ENCODE data around the gene ARHGAP4.

The ARHGAP4 gene

DNA sequence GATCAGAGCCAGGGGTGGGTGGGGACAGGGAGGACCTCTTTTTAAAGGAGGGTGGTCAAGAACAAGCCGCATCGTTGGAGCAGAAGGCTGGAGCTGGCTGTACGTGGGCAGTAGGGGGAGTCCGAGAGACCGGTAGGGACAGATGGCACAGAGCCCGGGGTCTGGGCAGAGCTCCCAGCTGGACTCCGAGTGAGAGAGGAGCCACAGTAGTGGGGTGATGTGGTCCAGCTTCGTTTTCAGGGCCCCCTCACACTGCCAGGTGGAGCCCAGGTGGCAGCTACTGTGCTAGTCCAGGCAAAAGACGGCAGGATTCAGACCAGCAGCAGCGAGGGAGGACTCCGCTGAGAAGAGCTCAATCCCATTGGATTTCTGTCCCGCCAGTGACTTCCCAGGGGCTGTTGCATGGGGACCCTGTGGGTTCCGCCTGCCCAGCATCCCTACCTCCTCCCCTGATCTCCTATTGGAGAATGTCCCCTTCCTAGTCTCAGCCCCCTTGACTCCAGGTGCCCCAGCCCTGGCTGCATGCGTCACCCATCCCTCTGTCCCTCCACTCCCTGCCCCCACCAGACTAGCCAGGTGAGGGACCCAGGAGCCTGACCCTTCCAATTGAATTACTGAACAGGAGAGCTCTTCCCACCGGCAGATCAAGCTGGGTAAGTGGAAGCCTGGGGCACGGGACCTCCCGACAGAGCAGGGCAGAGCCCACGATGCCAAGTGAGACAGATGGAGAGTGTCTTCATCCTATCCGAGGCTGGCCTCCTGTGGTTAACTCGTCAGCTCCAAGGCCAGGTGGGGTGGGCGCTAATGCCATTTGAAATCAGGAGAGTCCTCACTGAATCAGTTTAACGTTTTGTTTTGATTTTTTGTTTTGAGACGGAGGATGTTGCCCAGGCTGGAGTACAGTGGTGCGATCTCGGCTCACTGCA, 2.9 kb downstream of the ARHGAP4 start:
- DNase-seq (ENCODE audit: low read depth): no peak
- H3K4me3 ChIP-seq (ENCODE audit: low read depth, low read length): no peak overlapping the region
- peak; percentile 63 for TF ChIP-seq CTCF (IDR thresholded peaks at IDR 0.05; ENCODE audit: low read depth, low read length, missing control alignments)
- in situ Hi-C loops (cut with HindIII; ENCODE audit: low sequenced_read_pairs): no loop called here

DNA sequence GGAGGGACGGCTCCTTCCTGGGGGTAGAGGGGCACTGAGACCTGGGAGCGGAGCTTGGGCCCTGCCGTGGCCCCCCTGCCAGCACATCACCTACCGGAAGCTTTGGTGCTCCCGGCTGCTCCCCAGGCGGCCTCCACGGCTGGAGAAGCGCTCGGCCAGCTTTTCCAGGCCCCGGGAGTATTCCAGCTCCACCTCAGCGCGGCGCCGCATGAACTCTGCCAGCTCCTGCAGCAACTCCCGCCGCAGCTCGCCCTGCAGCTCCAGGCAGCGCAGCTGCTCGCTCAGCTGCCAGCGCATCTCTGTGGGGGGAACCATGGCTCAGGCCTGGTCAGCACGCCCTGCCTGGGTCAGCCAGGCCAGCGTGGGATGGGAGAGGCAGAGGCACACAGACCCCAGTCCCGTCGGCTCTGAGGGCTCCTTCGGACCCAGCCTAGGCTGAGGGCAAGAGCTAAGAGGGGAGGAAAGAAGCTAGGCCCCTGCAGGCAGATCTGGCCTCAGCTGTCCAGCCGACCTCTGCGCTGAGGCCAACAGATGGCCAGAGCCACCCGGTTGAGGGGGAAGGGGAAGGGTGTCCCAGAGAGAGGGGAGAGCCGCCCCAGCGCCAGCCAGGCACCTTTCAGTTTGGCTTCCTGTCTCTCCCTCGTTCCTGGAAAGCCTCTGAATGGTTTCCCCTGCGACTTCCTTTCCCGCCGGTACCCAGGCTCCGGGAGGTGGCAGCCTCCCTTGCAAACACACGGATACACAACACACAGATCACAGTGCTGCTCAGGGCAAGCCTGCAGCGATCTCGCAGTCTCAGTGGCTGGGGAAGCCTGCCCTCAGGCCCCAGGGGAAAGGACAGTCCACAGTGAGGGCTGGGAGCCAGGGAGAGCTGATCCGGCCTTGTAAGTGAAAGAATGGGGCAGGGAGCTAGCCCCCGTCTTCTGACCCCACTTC, 4.3 kb downstream of the ARHGAP4 start:
- in situ Hi-C loops (cut with HindIII; ENCODE audit: low sequenced_read_pairs): no loop called here
- no peak overlapping the region for H3K4me3 ChIP-seq (ENCODE audit: low read depth, low read length)
- no peak for DNase-seq (ENCODE audit: low read depth)
- no peak for TF ChIP-seq CTCF (IDR thresholded peaks at IDR 0.05; ENCODE audit: low read depth, low read length, missing control alignments)

DNA sequence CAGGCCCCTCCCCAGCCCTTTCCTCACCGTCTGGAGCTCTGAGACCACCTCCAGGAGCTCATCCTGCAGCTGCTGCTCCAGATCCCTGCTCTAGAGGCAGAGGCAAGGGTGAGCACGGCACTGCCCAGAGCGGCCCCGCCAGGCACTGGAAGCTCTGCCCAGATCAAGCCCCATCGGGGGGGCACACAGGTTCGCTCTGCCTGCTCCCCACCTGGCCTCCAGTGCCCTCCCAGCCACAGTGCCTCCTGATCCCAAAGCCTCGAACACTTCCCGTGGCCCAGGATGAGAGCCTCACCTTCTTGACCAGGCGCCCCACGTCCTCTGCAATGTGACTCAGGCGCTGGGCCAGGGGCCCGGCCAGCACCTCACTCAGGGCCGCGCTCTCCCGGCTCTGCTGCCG, 5.0 kb downstream of the ARHGAP4 start:
- no peak for DNase-seq (ENCODE audit: low read depth)
- no peak overlapping the region for H3K4me3 ChIP-seq (ENCODE audit: low read depth, low read length)
- in situ Hi-C loops (cut with HindIII; ENCODE audit: low sequenced_read_pairs): no loop called here
- TF ChIP-seq CTCF (IDR thresholded peaks at IDR 0.05; ENCODE audit: low read depth, low read length, missing control alignments): no peak

- no peak for DNase-seq (ENCODE audit: low read depth)
- no peak overlapping the region for H3K4me3 ChIP-seq (ENCODE audit: low read depth, low read length)
- no peak for TF ChIP-seq CTCF (IDR thresholded peaks at IDR 0.05; ENCODE audit: low read depth, low read length, missing control alignments)
- in situ Hi-C loops (cut with HindIII; ENCODE audit: low sequenced_read_pairs): no loop called here
Measured at GRCh38 chrX:153920546-153920945, 5.5 kb downstream of the ARHGAP4 start.

- DNase-seq (ENCODE audit: low read depth): no peak
- in situ Hi-C loops (cut with HindIII; ENCODE audit: low sequenced_read_pairs): no loop called here
- no peak for TF ChIP-seq CTCF (IDR thresholded peaks at IDR 0.05; ENCODE audit: low read depth, low read length, missing control alignments)
Measured at GRCh38 chrX:153919281-153919680, 6.8 kb downstream of the ARHGAP4 start.

GRCh38 chrX:153917869-153918268, 8.2 kb downstream of the ARHGAP4 start:
- no peak for TF ChIP-seq CTCF (IDR thresholded peaks at IDR 0.05; ENCODE audit: low read depth, low read length, missing control alignments)
- in situ Hi-C loops (cut with HindIII; ENCODE audit: low sequenced_read_pairs): no loop called here
- no peak overlapping the region for H3K4me3 ChIP-seq (ENCODE audit: low read depth, low read length)
- DNase-seq (ENCODE audit: low read depth): no peak

More at GRCh38 chrX:153919281-153919680, 6.8 kb downstream of the ARHGAP4 start:
- no peak overlapping the region for H3K4me3 ChIP-seq (ENCODE audit: low read depth, low read length)
